NAMALWA (cell line): Measurements from ENCODE around the gene SIM2.

Experiments
- DNase-seq: peaks from one replicate; pipeline ENCODE4 v3.0.0-alpha.2; 2015; ENCODE audit warnings: low spot score

Gene SIM2

DNA sequence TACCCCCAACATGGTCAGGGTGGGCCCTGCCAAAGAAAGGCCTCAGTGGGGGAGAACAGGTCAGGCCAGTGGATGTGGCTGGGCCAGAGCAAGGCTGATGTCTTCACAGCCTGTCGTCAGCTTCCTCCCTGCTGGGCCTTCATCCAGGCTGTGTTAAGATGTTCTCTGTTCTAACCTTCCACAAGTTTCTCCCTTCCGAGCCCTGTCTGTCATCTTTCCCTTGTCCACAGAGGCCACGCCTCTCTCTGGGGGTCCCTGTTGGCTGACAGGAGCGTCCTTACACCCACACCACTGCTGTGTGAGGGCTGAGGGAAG is 36.2 kb downstream of the SIM2 start:
- no peak for DNase-seq

DNA sequence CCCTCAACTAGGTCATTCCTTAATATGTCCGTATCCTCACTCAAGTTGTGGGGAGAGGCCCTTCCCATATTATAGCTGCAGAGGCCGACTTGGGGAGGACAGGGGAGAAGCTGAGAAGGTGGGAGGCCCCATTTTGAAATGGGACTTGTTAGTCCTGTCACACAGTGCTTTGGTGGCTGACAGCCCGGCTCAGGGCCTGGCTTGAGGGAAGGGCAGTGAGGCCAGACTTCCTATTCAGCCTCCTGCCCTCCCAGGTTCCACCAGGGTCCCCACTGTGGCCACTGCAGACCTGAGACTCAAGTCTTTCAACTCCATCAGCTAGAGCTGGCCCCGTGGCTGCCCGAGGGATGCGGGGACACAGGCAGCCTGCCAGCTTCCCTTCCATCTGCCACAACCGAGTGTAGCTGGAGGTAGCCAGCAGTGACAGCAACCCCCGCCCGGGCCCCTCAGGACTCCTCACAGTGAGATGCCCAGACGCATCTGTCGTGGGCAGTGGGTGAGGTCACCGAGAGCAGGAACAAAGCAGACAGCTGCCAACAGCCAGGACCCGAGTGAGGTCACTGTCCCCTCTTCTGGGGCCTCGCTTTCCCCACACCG is 36.9 kb downstream of the SIM2 start:
- DNase-seq = no peak

DNA sequence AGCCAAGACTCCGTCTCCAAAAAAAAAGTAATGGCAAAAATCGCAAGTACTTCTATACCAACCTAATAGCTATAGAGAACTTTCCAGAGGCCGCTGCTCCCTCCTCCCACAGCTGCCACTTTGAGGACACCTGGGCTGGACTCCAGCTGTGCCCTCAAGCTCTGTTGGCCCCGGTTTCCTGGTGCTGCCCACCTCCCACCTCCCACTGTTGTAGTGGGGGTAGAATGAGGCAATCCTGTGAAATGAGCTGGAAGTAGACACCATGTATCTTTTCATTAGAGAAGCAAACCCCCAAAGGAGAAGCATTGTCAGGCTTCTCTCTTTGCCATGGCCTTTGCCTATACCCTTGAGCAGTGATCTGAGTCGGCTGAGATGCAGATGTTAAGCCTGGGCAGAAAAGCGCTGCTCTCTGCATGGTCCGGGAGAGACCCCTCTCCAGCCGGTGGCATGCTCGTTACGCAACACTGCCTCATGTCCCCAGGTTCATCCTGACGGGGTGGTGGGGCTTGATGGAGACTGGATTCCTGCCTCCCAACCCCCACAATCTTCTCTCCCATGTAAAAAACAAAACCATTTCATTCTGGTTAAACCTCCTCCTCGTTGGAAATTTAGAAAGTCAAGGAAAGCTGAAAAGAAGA is 39.7 kb downstream of the SIM2 start:
- no peak for DNase-seq

DNA sequence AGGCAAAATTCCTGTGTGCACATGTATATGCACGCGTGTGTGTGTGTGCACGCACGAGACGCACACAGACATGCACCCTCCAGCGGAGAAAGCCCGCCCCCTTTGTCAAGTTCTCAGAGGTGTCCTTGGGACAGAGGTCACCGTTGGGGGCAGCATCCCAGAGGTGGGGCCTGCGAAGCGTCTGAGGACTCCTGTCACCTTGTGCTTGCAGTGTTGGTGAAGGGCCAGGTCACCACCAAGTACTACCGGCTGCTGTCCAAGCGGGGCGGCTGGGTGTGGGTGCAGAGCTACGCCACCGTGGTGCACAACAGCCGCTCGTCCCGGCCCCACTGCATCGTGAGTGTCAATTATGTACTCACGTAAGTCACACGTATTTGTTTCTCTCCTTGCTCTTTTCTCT is 42.6 kb downstream of the SIM2 start:
- no peak for DNase-seq

DNA sequence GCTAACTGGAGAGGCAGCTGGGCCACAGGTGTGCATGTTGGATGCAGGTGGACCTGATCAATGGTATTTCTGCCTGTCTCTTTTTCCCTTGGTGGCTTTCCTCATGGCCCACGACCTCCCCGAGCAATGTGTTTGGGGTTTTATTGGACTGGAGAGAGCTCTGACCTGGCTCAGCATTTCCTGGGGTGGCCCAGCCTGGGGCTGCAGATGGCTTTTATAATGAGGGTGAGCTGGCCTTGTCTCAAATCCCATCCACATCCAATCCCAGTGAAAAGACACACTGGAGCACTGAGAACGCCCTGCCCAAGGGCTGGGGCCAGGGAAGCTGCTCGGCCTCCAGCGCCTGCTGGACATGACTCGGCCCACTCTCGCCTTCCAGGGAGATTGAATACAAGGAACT is 44.1 kb downstream of the SIM2 start:
- no peak for DNase-seq

DNA sequence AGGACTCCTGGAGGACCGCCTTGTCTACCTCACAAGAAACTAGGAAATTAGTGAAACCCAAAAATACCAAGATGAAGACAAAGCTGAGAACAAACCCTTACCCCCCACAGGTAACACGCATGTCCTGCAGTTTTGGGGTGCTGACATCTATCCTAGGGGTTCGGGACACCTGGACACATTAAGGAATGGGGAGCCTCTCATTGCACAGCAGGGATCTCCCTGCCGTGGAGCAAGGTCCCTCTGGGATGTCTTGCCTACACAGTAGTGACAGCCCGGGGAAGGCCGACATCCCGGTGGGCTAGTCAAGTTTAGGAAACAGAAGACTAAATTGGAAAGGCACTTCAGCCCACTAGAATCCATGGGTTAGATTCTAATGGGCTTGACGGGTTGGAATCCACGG is 44.5 kb downstream of the SIM2 start:
- DNase-seq = no peak

DNA sequence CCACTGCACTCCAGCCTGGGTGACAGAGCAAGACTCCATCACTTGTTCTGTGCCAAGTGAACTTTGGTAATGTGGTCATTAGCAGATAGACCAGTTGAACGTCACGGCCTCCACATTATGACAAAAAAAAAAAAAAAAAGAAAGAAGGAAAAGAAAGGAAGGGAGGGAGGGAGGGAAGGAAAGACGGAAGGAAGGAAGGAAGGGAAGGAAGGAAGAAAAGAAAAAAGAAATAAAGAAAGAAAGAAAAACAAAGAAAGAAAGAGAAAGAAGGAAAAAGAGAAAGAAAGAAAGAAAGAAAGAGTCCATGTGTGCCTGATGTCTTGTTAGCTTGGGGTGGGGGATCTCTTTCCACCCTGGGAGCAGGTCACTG is 45.3 kb downstream of the SIM2 start:
- DNase-seq = no peak

DNA sequence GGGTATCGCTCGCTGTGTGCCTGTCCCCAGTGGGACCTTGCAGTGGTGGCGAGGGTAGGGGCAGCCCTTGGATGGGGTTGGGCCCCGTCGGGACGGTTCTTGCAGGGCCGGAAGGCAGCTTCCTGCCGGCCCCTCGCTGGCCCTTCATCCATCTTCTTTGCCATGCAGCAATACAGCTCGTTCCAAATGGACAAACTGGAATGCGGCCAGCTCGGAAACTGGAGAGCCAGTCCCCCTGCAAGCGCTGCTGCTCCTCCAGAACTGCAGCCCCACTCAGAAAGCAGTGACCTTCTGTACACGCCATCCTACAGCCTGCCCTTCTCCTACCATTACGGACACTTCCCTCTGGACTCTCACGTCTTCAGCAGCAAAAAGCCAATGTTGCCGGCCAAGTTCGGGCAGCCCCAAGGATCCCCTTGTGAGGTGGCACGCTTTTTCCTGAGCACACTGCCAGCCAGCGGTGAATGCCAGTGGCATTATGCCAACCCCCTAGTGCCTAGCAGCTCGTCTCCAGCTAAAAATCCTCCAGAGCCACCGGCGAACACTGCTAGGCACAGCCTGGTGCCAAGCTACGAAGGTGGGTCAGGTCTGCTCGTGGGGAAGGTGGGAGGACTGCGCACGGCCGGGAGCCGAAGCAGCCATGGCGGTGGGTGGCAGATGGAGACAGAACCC is 45.8 kb downstream of the SIM2 start:
- DNase-seq = no peak

DNA sequence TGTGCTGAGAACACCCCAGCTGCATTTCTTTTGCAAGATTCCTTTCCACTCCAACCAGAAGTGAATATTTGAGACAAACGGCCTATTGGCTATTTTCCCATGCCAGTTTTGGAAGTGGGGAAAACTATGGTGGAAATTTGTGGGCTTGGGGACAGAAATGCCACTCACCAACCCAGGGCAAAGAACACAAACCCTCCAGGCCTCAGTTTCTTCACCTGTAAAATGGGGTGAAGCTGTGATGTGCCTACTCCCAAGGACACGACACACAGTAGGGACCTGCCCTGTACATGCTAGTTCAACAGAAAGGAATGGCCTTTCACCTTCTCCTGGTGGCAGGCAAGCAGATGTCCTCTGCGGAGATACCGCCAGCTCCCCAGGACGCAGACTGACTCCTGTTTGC is 46.5 kb downstream of the SIM2 start:
- DNase-seq = no peak

DNA sequence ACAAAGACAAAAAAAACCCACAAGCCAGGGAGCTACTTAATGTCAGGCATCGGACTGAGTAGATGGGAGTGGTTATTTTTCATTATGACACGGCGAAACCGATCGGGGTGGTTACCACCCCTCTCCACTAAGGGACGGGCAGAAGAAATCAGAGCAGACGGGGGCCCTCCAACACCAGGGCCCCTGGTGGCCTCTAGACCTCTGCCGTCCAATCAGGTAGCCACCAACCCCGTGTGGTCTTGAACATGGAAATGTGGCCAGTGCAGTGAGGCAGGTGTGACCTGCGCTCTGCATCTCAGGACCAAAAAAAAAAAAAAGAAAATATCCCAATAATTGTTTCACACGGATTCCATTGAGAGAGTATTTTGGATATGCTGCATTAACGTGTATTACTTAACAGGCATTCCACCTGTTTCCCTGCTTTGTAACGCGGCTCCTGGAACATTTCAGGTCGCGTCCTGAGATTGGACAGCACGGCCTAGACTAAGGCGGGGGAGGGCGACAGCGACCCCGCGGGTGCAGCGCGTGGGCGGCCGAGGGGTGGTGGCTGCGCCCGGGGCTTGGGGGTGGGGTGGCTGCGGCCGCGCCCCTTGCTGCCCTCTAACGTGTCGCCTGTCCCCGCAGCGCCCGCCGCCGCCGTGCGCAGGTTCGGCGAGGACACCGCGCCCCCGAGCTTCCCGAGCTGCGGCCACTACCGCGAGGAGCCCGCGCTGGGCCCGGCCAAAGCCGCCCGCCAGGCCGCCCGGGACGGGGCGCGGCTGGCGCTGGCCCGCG is 48.3 kb downstream of the SIM2 start:
- DNase-seq = no peak

DNA sequence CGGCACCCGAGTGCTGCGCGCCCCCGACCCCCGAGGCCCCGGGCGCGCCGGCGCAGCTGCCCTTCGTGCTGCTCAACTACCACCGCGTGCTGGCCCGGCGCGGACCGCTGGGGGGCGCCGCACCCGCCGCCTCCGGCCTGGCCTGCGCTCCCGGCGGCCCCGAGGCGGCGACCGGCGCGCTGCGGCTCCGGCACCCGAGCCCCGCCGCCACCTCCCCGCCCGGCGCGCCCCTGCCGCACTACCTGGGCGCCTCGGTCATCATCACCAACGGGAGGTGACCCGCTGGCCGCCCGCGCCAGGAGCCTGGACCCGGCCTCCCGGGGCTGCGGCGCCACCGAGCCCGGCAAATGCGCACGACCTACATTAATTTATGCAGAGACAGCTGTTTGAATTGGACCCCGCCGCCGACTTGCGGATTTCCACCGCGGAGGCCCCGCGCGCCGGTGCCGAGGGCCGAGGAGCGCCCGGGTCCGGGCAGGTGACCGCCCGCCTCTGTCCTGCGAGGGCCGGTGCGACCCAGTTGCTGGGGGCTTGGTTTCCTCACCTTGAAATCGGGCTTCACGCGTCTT is 49.0 kb downstream of the SIM2 start:
- DNase-seq = no peak

DNA sequence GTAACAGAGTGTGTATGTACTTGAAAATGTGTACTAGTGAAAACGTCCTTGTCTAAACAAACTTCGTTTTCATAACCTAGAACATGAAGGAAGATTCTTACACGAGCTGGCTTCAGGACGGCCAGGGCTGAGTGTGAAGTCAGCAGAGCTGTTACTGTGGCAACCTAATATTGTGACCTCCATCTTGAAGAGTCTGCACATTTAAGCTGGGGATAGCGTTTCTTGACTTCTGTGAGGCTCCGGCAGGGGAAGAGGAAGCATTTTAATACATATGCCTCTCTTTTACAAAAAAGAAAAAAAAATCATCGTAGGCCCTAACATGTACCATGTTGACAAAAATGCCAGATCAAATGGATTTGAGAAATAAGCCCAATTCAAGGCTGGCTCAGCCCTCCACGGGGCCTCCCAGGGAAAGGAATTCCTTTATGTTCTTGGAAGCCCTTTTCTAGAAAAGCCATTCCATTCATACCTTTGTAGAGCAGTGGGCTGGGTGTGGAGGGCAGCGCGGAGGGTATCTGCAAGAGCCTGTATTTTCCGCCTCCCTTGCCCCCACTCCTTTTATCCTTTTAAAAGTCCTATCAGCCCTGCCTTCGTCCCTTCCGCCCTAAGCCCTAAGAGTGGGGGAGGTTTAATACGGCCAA is 51.1 kb downstream of the SIM2 start:
- peak; percentile 6 for DNase-seq

DNA sequence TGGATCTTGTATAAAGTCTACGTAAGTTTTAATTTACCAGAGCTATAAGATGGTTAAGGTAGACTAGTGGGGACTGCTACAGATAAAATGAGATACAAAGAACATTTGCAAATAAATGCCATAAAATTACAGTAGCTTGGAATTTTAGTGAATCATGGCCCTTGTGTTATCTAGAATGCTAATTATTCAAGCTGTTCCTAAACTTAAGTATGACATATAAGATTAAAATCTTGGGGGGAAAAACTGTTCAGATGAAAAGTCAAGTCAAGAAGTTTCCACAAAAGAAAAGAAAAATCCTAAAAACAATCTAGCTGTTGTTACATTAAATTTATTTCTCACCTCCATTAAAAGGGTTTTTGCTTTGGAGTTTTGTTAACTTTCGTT is 51.7 kb downstream of the SIM2 start:
- no peak for DNase-seq

DNA sequence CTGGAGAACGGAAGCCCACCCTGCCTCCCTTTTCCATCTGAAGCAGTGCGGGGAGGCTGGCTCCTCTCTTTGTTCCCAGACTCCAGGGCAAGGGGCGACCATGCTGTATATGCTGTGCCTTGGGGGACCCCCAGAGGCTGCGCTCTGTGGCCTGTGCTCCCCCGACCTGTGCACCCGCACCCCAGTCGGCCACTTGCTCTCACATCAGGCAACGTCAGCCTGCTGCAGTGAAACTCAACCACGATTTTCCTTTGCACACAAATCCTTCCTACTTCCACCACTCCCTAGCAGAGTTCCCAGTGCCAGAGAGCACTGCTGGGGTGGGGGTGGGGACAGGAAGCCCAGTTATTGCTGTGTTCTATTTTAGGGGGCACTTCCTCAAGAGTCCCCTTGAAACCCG is 52.5 kb downstream of the SIM2 start:
- DNase-seq = no peak

DNA sequence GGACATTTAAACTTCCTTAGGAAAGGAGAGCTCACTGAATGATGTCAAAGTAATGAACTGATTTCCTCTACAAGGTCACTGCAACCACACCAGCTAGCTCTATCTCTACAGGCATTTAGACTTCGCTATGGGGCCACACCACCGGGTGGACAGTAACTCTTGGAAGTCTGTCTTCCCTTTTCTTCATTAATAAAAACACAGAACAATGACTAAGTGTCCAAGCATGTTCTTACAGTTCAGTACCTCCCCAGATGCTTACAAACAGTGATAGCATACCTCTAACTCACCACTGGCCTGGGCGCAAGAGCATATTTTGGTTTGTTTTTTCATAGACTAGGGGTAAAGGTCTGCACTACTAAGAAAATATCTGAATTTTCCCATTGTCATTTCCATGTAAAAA is 54.6 kb downstream of the SIM2 start:
- no peak for DNase-seq

DNA sequence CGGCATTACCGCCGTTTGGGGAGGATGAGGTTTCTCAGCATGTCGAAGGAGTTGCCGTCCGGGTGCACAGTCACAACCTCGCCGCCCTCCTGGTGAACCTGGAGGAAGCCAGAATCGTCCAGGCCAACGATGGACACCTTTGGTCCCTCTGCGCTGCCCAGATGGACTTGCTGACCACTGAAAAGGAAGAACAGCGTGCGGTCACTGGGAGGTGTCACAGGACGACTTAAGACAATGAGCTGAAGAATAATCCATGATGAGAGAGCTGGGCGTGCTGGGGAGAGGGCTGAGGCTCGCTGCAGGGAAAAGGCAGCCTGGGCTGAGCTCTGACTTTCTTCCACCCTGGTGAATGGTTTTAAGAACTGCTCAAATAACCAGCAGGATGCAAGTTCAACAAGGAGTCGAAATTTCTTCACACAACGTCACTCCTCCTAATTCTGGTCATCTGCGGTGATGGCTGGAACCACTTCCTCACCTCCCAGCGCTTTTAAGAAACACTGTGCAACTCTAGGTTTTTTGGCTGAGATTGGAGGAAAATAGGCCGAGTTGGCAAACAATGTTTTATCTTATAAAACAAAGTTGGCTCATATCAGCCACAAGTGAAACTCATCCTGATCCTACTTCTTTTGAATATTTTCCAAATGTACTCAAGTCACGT is 55.5 kb downstream of the SIM2 start:
- no peak for DNase-seq

DNA sequence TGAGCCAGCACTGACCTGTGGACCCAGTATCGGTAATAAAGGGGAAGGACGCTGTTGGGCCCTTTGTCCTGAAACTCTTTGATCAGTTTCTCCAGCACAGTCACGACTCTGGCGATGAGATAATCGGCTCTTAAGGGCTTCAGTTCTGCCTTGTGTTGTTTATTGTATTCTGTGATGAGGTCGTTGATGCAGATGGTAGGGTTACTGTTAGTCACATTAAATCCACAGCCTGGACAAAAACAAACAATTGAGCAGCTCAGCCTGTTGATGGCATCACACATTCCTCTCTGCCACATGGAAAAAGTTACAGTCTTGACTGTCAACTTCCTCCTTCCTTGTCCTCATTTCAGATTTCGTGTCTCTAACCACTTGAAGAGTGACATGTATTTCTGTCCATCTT is 57.6 kb downstream of the SIM2 start:
- no peak for DNase-seq

DNA sequence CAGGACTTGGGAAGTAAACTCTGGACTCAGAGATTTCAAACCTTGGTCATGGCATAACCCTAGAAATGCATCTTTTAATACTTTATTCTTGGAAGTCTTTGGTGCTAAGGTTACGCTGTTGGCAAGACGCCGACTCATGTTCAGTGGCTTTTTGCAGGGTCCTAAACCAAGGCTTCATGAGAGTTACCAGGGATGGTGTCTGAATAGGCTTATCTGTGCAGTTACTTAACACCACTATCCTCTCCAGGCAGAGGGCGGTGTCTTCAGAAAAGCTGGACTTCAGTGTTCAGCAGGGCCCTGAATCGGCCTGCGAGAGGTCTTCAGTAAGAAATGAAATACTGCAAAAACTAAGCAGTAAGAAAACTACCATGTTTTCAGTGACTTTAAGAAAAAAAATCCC is 58.3 kb downstream of the SIM2 start:
- no peak for DNase-seq

DNA sequence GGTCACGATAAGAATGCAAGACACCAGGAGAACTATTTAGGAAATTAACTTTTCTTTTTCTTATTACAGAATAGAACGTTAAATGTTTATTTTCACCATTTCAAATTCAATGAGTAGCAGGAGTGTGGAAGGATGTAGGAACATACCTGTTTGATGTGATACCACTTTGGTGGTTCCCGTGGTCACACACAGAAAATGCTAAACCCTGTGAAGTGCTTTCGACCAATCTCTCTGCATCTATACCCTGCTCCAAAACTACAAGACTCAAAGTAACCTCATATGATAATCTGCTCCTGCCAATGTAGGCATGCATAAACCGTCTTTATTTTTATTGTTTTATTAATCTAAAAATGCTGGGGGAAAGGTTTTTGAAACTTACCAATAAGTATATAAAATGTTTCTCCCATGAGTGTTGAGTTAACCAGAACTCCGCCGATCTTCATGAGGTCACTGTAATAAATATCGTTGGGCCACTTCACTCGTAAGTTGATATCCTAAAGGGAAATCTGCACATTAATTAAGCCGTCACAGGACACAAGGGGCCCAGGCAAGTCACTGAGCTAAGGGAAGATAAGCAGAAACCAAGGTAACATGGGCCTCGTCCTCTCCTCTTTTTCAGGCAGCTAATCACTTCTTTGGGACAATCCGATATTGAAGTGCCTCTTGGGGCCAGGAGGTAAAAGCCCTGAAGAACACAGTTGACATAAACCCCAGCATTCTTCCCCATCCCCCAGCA is 60.6 kb downstream of the SIM2 start:
- no peak for DNase-seq

DNA sequence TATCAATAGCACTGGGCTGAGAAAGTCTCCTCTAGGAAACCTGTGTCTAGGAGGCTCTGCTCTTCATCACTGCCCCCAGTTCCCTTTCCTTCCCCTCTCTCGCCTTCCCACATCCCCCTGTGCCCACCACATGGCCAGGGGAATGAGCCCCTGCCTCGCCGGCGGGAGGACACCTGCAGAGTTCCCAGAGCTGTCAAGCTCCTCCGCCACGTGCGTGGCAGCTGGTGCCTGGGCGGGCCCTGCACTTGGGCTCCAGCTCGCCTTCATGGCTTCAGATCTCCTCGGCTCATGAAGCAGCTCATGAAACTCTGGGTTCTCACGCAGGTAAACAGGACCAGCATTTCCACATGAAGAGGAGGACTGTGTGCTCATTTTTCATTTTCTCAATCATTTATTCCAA is 62.8 kb downstream of the SIM2 start:
- no peak for DNase-seq

DNA sequence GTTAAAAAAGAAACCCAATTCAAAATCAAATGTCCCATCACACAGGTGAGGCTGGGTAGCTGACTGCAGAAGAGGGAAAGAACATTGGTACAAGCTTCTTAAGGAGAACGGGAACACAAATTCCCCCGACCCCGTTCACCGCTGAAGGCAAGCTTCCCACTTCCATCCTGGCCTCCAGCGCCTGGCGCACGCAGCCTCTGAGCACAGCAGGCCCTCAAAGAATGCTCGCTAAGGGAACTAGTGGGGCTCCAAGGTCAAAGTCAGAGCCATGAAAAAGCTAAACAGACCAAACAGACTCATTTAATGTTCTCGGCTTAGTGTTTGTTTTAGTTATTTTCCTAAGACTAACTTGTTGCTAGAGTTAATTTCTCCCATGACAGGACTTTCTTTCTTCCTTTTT is 63.7 kb downstream of the SIM2 start:
- no peak for DNase-seq
